ENCODE data around the gene LGALS3. TPM values are rescaled to one million over a fixed set of nuclear protein-coding genes. Genes with fewer than 3 reads are reported as not detected.

Gene LGALS3
- total and polyA plus RNA-seq, 12 donors, result 119 to 308 (median 198) TPM

- Histone ChIP-seq H3K9me3 (peaks cover 0 to 10% (median 0%) of the 10 kb centered on the region in 11 donors), H3K36me3 (no peaks in the 10 kb centered on the region), H3K27ac (peak overlapping the region; percentile 76 to 96 (median 87)), H3K27me3 (no peaks in the 10 kb centered on the region), H3K4me3 (no peak overlapping the region), H3K4me1 (peaks cover 10 to 98% (median 85%) of the 10 kb centered on the region in 9 donors)
- WGBS, 2 donors, result 3 to 4% methylated on average over 7 of the region's 7 CpGs
- intact Hi-C loops (cut with DNase I), result loop anchor here in 4 of 10 donors (2.0 to 5.0 kb wide), 4 partner anchors 17 to 35 kb away; no protein-coding TSS in a partner anchor
- TF ChIP-seq CTCF (IDR thresholded peaks at IDR 0.05), result no peak
- ATAC-seq, result peak; percentile 75 to 93 (median 87)
- DNase-seq, result peak; percentile 75 to 77
Measured at GRCh38 chr14:55102141-55102621, 26.9 kb upstream of the LGALS3 start.

- no peak for TF ChIP-seq CTCF (IDR thresholded peaks at IDR 0.05)
- H3K27ac ChIP-seq, result peak overlapping the region; percentile 76 to 96 (median 87)
- H3K4me1 ChIP-seq, result peaks cover 18 to 98% (median 85%) of the 10 kb centered on the region in 9 donors
- H3K36me3 ChIP-seq, result no peaks in the 10 kb centered on the region
- peaks cover 0 to 10% (median 0%) of the 10 kb centered on the region in 11 donors for H3K9me3 ChIP-seq
- peak; percentile 63 to 72 for DNase-seq
- intact Hi-C loops (cut with DNase I), result loop anchor here in 4 of 10 donors (2.0 to 5.0 kb wide), 4 partner anchors 16 to 34 kb away; no protein-coding TSS in a partner anchor
- no peak overlapping the region for H3K4me3 ChIP-seq
- no peaks in the 10 kb centered on the region for H3K27me3 ChIP-seq
- ATAC-seq, result peak; percentile 40 to 82 (median 68)
- WGBS, 2 donors, result 25 to 30% methylated on average over 13 of the region's 13 CpGs
Measured at GRCh38 chr14:55103005-55103640, 25.9 kb upstream of the LGALS3 start.

DNA sequence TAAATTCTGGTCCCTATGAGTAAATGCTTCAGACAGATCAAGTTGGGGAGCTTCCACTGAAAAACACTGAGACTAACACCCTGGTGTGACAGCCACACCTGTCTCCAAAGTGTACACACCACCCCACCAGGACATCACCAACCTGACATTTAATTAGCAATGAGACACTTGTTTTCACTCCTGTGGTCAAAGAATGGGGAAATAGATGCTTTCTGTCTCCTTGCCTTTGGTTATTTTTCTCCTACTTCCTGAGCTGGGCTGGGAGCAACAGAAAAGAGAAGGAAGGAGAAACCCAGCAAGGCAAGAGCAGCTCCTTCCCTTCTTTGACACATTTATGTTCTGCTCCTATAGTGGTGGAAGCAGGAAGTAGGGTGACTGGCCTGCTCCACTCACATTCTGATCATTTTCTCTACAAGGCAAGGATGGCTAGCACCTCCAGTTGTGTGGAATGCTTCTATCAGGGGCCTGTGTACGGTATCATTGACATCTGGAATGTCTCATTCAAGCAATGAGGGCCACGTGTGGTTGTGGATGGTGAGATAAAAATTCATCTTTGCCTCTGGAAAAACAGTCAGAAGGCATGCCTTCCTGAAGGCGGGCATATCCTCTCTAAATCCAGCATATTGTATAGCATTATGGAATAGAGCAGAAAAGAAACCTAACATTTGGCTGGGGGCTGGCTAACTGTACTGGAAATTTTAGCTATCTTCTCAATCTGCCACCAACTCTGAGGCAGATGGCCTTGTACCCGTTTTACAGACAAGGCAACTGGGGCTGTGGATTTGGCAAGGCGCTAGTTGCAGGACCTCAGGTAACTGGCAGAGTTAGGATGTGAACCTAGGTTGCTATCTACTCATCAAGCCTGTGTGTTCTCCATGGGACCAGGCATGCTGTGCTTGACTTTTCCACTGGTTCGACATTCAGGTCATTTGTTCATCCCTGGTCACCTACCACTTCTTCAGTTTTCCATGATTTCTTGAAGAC, 24.8 kb upstream of the LGALS3 start:
- Histone ChIP-seq H3K27me3 (no peaks in the 10 kb centered on the region), H3K4me1 (peaks cover 18 to 98% (median 94%) of the 10 kb centered on the region in 9 donors), H3K9me3 (peaks cover 0 to 10% (median 0%) of the 10 kb centered on the region in 11 donors), H3K4me3 (no peak overlapping the region), H3K27ac (peak overlapping the region; percentile 76 to 96 (median 87)), H3K36me3 (no peaks in the 10 kb centered on the region)
- intact Hi-C loops (cut with DNase I), result loop anchor here in 4 of 10 donors (2.0 to 5.0 kb wide), 4 partner anchors 15 to 33 kb away; no protein-coding TSS in a partner anchor
- 84 to 88% methylated on average over 6 of the region's 6 CpGs for WGBS, 2 donors
- TF ChIP-seq CTCF (IDR thresholded peaks at IDR 0.05), result no peak
- DNase-seq (no peak), ATAC-seq (no peak)

- H3K27me3 ChIP-seq, result no peaks in the 10 kb centered on the region
- intact Hi-C loops (cut with DNase I), result no loop called here
- no peak for ATAC-seq
- peak overlapping the region in 7 of 10 donors; percentile 88 to 96 (median 94) for H3K27ac ChIP-seq
- H3K4me1 ChIP-seq, result peaks cover 18 to 83% (median 77%) of the 10 kb centered on the region in 9 donors
- TF ChIP-seq CTCF (IDR thresholded peaks at IDR 0.05), result no peak
- DNase-seq, result no peak
- 68 to 74% methylated on average over 7 of the region's 7 CpGs for WGBS, 2 donors
- H3K4me3 ChIP-seq, result no peak overlapping the region
- H3K36me3 ChIP-seq, result no peaks in the 10 kb centered on the region
- peaks cover 0 to 10% (median 0%) of the 10 kb centered on the region in 11 donors for H3K9me3 ChIP-seq
Measured at GRCh38 chr14:55105991-55106390, 23.1 kb upstream of the LGALS3 start.

All from heart right ventricle (tissue), 16 donors.